ENCODE data around the gene TTC39B. TPM values are rescaled to one million over a fixed set of nuclear protein-coding genes. Genes with fewer than 3 reads are reported as not detected.

The TTC39B gene
- total RNA-seq, 2 experiments from 2014 or later = 30.3 to 31.7 TPM

- intact Hi-C loops (cut with micrococcal nuclease) = loop anchor here (5.0 kb wide), 1 partner anchor 146 kb away; no protein-coding TSS in a partner anchor
- Mint-ChIP-seq H3K36me3 (no peaks in the 10 kb centered on the region), H3K27me3 (no peaks in the 10 kb centered on the region), H3K9me3 (no peaks in the 10 kb centered on the region), H3K4me3 (no peak overlapping the region), H3K4me1 (ENCODE audit: low read depth) (peaks cover 3% of the 10 kb centered on the region), H3K27ac (no peak overlapping the region)
- POLR2A ChIA-PET = no interaction called here
- no peak for DNase-seq
- CTCF ChIA-PET = interaction anchor here (2.0 to 4.4 kb wide), 2 partner anchors 35 kb away, joined by 8 to 121 read pairs; no protein-coding TSS in a partner anchor
These were observed 168.7 kb downstream of the TTC39B start for GRCh38 chr9:15138357-15138686.

- H3K27ac Mint-ChIP-seq = no peak overlapping the region
- no peak for DNase-seq
- H3K9me3 Mint-ChIP-seq = no peaks in the 10 kb centered on the region
- intact Hi-C loops (cut with micrococcal nuclease) = loop anchor here (5.0 kb wide), 1 partner anchor 146 kb away; no protein-coding TSS in a partner anchor
- H3K36me3 Mint-ChIP-seq = no peaks in the 10 kb centered on the region
- H3K4me3 Mint-ChIP-seq = no peak overlapping the region
- no peaks in the 10 kb centered on the region for H3K27me3 Mint-ChIP-seq
- H3K4me1 Mint-ChIP-seq (ENCODE audit: low read depth) = peaks cover 3% of the 10 kb centered on the region
- ChIA-PET CTCF (interaction anchor here (4.4 kb wide), 1 partner anchor 34 kb away, joined by 121 read pairs; no protein-coding TSS in a partner anchor), POLR2A (no interaction called here)
These were observed 169.2 kb downstream of the TTC39B start for GRCh38 chr9:15137658-15138356.

GRCh38 chr9:15137089-15137488 lies 169.9 kb downstream of the TTC39B start:
- intact Hi-C loops (cut with micrococcal nuclease) = loop anchor here (5.0 kb wide), 1 partner anchor 145 kb away; no protein-coding TSS in a partner anchor
- Mint-ChIP-seq H3K27ac (no peak overlapping the region), H3K36me3 (no peaks in the 10 kb centered on the region), H3K27me3 (no peaks in the 10 kb centered on the region), H3K4me1 (ENCODE audit: low read depth) (peaks cover 3% of the 10 kb centered on the region), H3K9me3 (no peaks in the 10 kb centered on the region), H3K4me3 (no peak overlapping the region)
- DNase-seq = no peak
- CTCF ChIA-PET = interaction anchor here (4.4 kb wide), 1 partner anchor 33 kb away, joined by 121 read pairs; no protein-coding TSS in a partner anchor
- POLR2A ChIA-PET = no interaction called here

- CTCF ChIA-PET = interaction anchor here (4.4 kb wide), 1 partner anchor 33 kb away, joined by 121 read pairs; no protein-coding TSS in a partner anchor
- POLR2A ChIA-PET = no interaction called here
- H3K36me3 Mint-ChIP-seq = no peaks in the 10 kb centered on the region
- H3K4me1 Mint-ChIP-seq (ENCODE audit: low read depth) = peaks cover 3% of the 10 kb centered on the region
- intact Hi-C loops (cut with micrococcal nuclease) = loop anchor here (5.0 kb wide), 1 partner anchor 144 kb away; no protein-coding TSS in a partner anchor
- no peaks in the 10 kb centered on the region for H3K9me3 Mint-ChIP-seq
- peak; percentile 14 for DNase-seq
- H3K4me3 Mint-ChIP-seq = no peak overlapping the region
- H3K27me3 Mint-ChIP-seq = no peaks in the 10 kb centered on the region
- no peak overlapping the region for H3K27ac Mint-ChIP-seq
These were observed 170.4 kb downstream of the TTC39B start for GRCh38 chr9:15136646-15137045.

- DNase-seq = peak; percentile 45
- H3K9me3 Mint-ChIP-seq = no peaks in the 10 kb centered on the region
- H3K27ac Mint-ChIP-seq = no peak overlapping the region
- H3K27me3 Mint-ChIP-seq = peaks cover 2% of the 10 kb centered on the region
- ChIA-PET POLR2A (no interaction called here), CTCF (interaction anchor here (0.7 to 4.4 kb wide), 26 partner anchors 9 to 1707 kb away, joined by 3 to 121 read pairs (median 4); no protein-coding TSS in a partner anchor)
- H3K4me3 Mint-ChIP-seq = no peak overlapping the region
- no peaks in the 10 kb centered on the region for H3K36me3 Mint-ChIP-seq
- H3K4me1 Mint-ChIP-seq (ENCODE audit: low read depth) = peaks cover 3% of the 10 kb centered on the region
- intact Hi-C loops (cut with micrococcal nuclease) = loop anchor here (1.0 to 5.0 kb wide), 3 partner anchors 31 to 366 kb away; no protein-coding TSS in a partner anchor
These were observed 171.7 kb downstream of the TTC39B start for GRCh38 chr9:15135164-15135792.

- Mint-ChIP-seq H3K27ac (no peak overlapping the region), H3K36me3 (no peaks in the 10 kb centered on the region), H3K4me1 (ENCODE audit: low read depth) (peaks cover 3% of the 10 kb centered on the region), H3K9me3 (no peaks in the 10 kb centered on the region), H3K4me3 (no peak overlapping the region), H3K27me3 (peaks cover 4% of the 10 kb centered on the region)
- ChIA-PET CTCF (no interaction called here), POLR2A (no interaction called here)
- no peak for DNase-seq
- intact Hi-C loops (cut with micrococcal nuclease) = no loop called here
These were observed 173.5 kb downstream of the TTC39B start for GRCh38 chr9:15133488-15133887.

GRCh38 chr9:15132091-15132490 lies 174.9 kb downstream of the TTC39B start:
- Mint-ChIP-seq H3K4me3 (no peak overlapping the region), H3K27me3 (peaks cover 5% of the 10 kb centered on the region), H3K4me1 (ENCODE audit: low read depth) (peaks cover 3% of the 10 kb centered on the region), H3K36me3 (no peaks in the 10 kb centered on the region), H3K27ac (no peak overlapping the region), H3K9me3 (no peaks in the 10 kb centered on the region)
- intact Hi-C loops (cut with micrococcal nuclease) = no loop called here
- POLR2A ChIA-PET = no interaction called here
- CTCF ChIA-PET = no interaction called here
- no peak for DNase-seq

GRCh38 chr9:15131094-15131493 lies 175.9 kb downstream of the TTC39B start:
- H3K9me3 Mint-ChIP-seq = no peaks in the 10 kb centered on the region
- POLR2A ChIA-PET = no interaction called here
- intact Hi-C loops (cut with micrococcal nuclease) = no loop called here
- no peak overlapping the region for H3K27ac Mint-ChIP-seq
- no peaks in the 10 kb centered on the region for H3K36me3 Mint-ChIP-seq
- CTCF ChIA-PET = no interaction called here
- peaks cover 11% of the 10 kb centered on the region for H3K27me3 Mint-ChIP-seq
- no peaks in the 10 kb centered on the region for H3K4me1 Mint-ChIP-seq (ENCODE audit: low read depth)
- no peak overlapping the region for H3K4me3 Mint-ChIP-seq
- DNase-seq = no peak

GRCh38 chr9:15127831-15128230 lies 179.2 kb downstream of the TTC39B start:
- POLR2A ChIA-PET = no interaction called here
- Mint-ChIP-seq H3K4me3 (no peak overlapping the region), H3K27ac (no peak overlapping the region), H3K36me3 (no peaks in the 10 kb centered on the region), H3K4me1 (ENCODE audit: low read depth) (no peaks in the 10 kb centered on the region), H3K9me3 (no peaks in the 10 kb centered on the region), H3K27me3 (peaks cover 13% of the 10 kb centered on the region)
- no peak for DNase-seq
- CTCF ChIA-PET = no interaction called here
- intact Hi-C loops (cut with micrococcal nuclease) = no loop called here

- no peaks in the 10 kb centered on the region for H3K9me3 Mint-ChIP-seq
- peaks cover 14% of the 10 kb centered on the region for H3K4me1 Mint-ChIP-seq (ENCODE audit: low read depth)
- intact Hi-C loops (cut with micrococcal nuclease) = no loop called here
- H3K27ac Mint-ChIP-seq = no peak overlapping the region
- H3K36me3 Mint-ChIP-seq = no peaks in the 10 kb centered on the region
- POLR2A ChIA-PET = no interaction called here
- H3K27me3 Mint-ChIP-seq = peaks cover 5% of the 10 kb centered on the region
- DNase-seq = no peak
- H3K4me3 Mint-ChIP-seq = no peak overlapping the region
- CTCF ChIA-PET = interaction anchor here (0.7 to 3.2 kb wide), 4 partner anchors 14 to 100 kb away, joined by 3 to 10 read pairs (median 4); no protein-coding TSS in a partner anchor
These were observed 185.4 kb downstream of the TTC39B start for GRCh38 chr9:15121630-15122029.

GRCh38 chr9:15116130-15116580 lies 190.9 kb downstream of the TTC39B start:
- Mint-ChIP-seq H3K9me3 (no peaks in the 10 kb centered on the region), H3K4me3 (no peak overlapping the region), H3K27me3 (no peaks in the 10 kb centered on the region), H3K36me3 (no peaks in the 10 kb centered on the region), H3K27ac (no peak overlapping the region), H3K4me1 (ENCODE audit: low read depth) (peaks cover 3% of the 10 kb centered on the region)
- ChIA-PET CTCF (no interaction called here), POLR2A (no interaction called here)
- intact Hi-C loops (cut with micrococcal nuclease) = no loop called here
- no peak for DNase-seq

GRCh38 chr9:15115702-15116101 lies 191.3 kb downstream of the TTC39B start:
- no peak overlapping the region for H3K4me3 Mint-ChIP-seq
- DNase-seq = no peak
- no peaks in the 10 kb centered on the region for H3K9me3 Mint-ChIP-seq
- ChIA-PET POLR2A (no interaction called here), CTCF (no interaction called here)
- no peak overlapping the region for H3K27ac Mint-ChIP-seq
- H3K36me3 Mint-ChIP-seq = no peaks in the 10 kb centered on the region
- no peaks in the 10 kb centered on the region for H3K27me3 Mint-ChIP-seq
- peaks cover 3% of the 10 kb centered on the region for H3K4me1 Mint-ChIP-seq (ENCODE audit: low read depth)
- intact Hi-C loops (cut with micrococcal nuclease) = no loop called here

Data from activated CD4-positive, alpha-beta memory T cell treated with anti-CD3 and anti-CD28 coated beads for 36 hours (primary cell).